Superior temporal gyrus (tissue), 1 donor: Measurements from ENCODE around the gene ROR1.

Source experiments
- DNase-seq: peaks from one replicate; pipeline ENCODE4 v3.0.0-alpha.2; 2016; ENCODE audit errors: extremely low spot score

Gene ROR1

GRCh38 chr1:64055310-64055709, 281.5 kb downstream of the ROR1 start:
- no peak for DNase-seq

- no peak for DNase-seq
These were observed 285.7 kb downstream of the ROR1 start for GRCh38 chr1:64059556-64059955.

- no peak for DNase-seq
These were observed 286.9 kb downstream of the ROR1 start for GRCh38 chr1:64060611-64061302.

GRCh38 chr1:64061430-64062104, 287.8 kb downstream of the ROR1 start:
- no peak for DNase-seq

GRCh38 chr1:64062529-64062928, 288.7 kb downstream of the ROR1 start:
- no peak for DNase-seq

GRCh38 chr1:64062941-64063581, 289.2 kb downstream of the ROR1 start:
- no peak for DNase-seq

GRCh38 chr1:64065571-64065970, 291.8 kb downstream of the ROR1 start:
- no peak for DNase-seq

- DNase-seq: peak; percentile 59
These were observed 298.4 kb downstream of the ROR1 start for GRCh38 chr1:64072089-64072793.

GRCh38 chr1:64073705-64074104, 299.9 kb downstream of the ROR1 start:
- DNase-seq: no peak

GRCh38 chr1:64074767-64075166, 300.9 kb downstream of the ROR1 start:
- no peak for DNase-seq

GRCh38 chr1:64077281-64077940, 303.6 kb downstream of the ROR1 start:
- DNase-seq: peak; percentile 83

- DNase-seq: no peak
These were observed 307.2 kb downstream of the ROR1 start for GRCh38 chr1:64080941-64081562.

- no peak for DNase-seq
These were observed 308.6 kb downstream of the ROR1 start for GRCh38 chr1:64082459-64082858.

GRCh38 chr1:64084451-64084850, 310.6 kb downstream of the ROR1 start:
- no peak for DNase-seq

- DNase-seq: no peak
These were observed 314.0 kb downstream of the ROR1 start for GRCh38 chr1:64087768-64088167.

- no peak for DNase-seq
These were observed 316.6 kb downstream of the ROR1 start for GRCh38 chr1:64090436-64090835.

GRCh38 chr1:64092851-64093371, 319.1 kb downstream of the ROR1 start:
- peak; percentile 84 for DNase-seq

GRCh38 chr1:64093941-64094340, 320.1 kb downstream of the ROR1 start:
- DNase-seq: peak; percentile 42

GRCh38 chr1:64095832-64096231, 322.0 kb downstream of the ROR1 start:
- DNase-seq: peak; percentile 68

GRCh38 chr1:64097859-64098258, 324.0 kb downstream of the ROR1 start:
- DNase-seq: peak; percentile 50

- no peak for DNase-seq
These were observed 324.6 kb downstream of the ROR1 start for GRCh38 chr1:64098436-64098835.
